Keratinocyte (primary cell): ENCODE results near the gene E4F1. TPM values are rescaled to one million over a fixed set of nuclear protein-coding genes. Genes with fewer than 3 reads are reported as not detected.

Experiments used
- DNase-seq: peaks from one replicate; pipeline ENCODE4 v3.0.0-alpha.2; 2011; ENCODE audit warnings: low read depth, missing footprints, low spot score
- FAIRE-seq: peaks from 2 replicates; lab custom pipeline; 2011; peaks lifted over from hg19 to GRCh38; lab: Jason Lieb, UNC
- H2AFZ ChIP-seq: 2 replicates; pipeline ENCODE4 v1.6.0; 2012; ENCODE audit warnings: low read length, control low read depth, inconsistent platforms; ENCODE audit not compliant: control insufficient read depth
- H3K27ac ChIP-seq: 2 replicates; pipeline ENCODE4 v1.5.1; 2011; ENCODE audit warnings: low read length; ENCODE audit not compliant: control insufficient read depth, insufficient read depth
- H3K27me3 ChIP-seq: 3 replicates; pipeline ENCODE4 v1.6.0; 2011; ENCODE audit warnings: low read length; ENCODE audit not compliant: control insufficient read depth, insufficient read depth; ENCODE audit errors: extremely low read depth
- H3K36me3 ChIP-seq, 2 experiments: 2 replicates in 1 of 2; 3 replicates in 1 of 2; pipeline ENCODE4 v1.5.1; 2011; ENCODE audit warnings: low read length in 2 of 2, mild to moderate bottlenecking in 1 of 2; ENCODE audit not compliant: control insufficient read depth in 2 of 2, insufficient read depth in 2 of 2; ENCODE audit errors: extremely low read depth in 1 of 2
- H3K4me1 ChIP-seq: 3 replicates; pipeline ENCODE4 v1.5.1; 2011; ENCODE audit warnings: low read length; ENCODE audit not compliant: control insufficient read depth, insufficient read depth; ENCODE audit errors: extremely low read depth
- H3K4me2 ChIP-seq: 3 replicates; pipeline ENCODE4 v1.6.0; 2011; ENCODE audit warnings: low read depth, low read length; ENCODE audit not compliant: control insufficient read depth, insufficient read depth; ENCODE audit errors: extremely low read depth
- H3K4me3 ChIP-seq, 3 experiments: fragments of 200-600 bp in 1 of 3; sonication (generic) in 1 of 3; 2 replicates in 2 of 3; 3 replicates in 1 of 3; pipeline ENCODE4 v1.5.1; 2011 to 2016; ENCODE audit warnings: low read length in 3 of 3, mild to moderate bottlenecking in 3 of 3, control low read depth in 2 of 3, inconsistent platforms in 1 of 3, low read depth in 1 of 3, mixed read lengths in 1 of 3, mixed run types in 1 of 3, moderate library complexity in 1 of 3; ENCODE audit not compliant: control insufficient read depth in 2 of 3, insufficient read depth in 2 of 3; ENCODE audit errors: extremely low read depth in 1 of 3
- H3K79me2 ChIP-seq: 2 replicates; pipeline ENCODE4 v1.6.0; 2012; ENCODE audit warnings: low read length; ENCODE audit not compliant: control insufficient read depth, insufficient read depth
- H3K9ac ChIP-seq: 3 replicates; pipeline ENCODE4 v1.6.0; 2011; ENCODE audit warnings: low read length; ENCODE audit not compliant: control insufficient read depth, insufficient read depth; ENCODE audit errors: extremely low read depth
- H3K9me1 ChIP-seq: 3 replicates; pipeline ENCODE4 v1.6.0; 2011; ENCODE audit warnings: low read length; ENCODE audit not compliant: control insufficient read depth, insufficient read depth; ENCODE audit errors: extremely low read depth
- H3K9me3 ChIP-seq: 2 replicates; pipeline ENCODE4 v1.5.1; 2012; ENCODE audit warnings: low read depth, low read length; ENCODE audit not compliant: control insufficient read depth
- H4K20me1 ChIP-seq: 3 replicates; pipeline ENCODE4 v1.6.0; 2011; ENCODE audit warnings: low read length; ENCODE audit not compliant: control insufficient read depth, insufficient read depth; ENCODE audit errors: extremely low read depth
- EZH2 ChIP-seq: IDR thresholded peaks from one replicate; pipeline ENCODE4 v1.6.1; 2012; ENCODE audit warnings: inconsistent platforms, mild to moderate bottlenecking, low read length, moderate library complexity
- dilution Hi-C: fragments of 300-500 bp; cut with MboI; formaldehyde crosslinking; loops from one replicate; pipeline ENCODE4 v1.7.0; 2020; ENCODE audit warnings: low sequenced_read_pairs; ENCODE audit not compliant: extremely low pct_ligation_motif_present
- polyA plus RNA-seq, 5 experiments: library from polyadenylated mRNA; depleted of rRNA in 3 of 5; stranded (reverse) in 3 of 5; stranded (forward) in 1 of 5; unstranded in 1 of 5; fragments of >200 nt; gene quantifications; 1 replicate in 1 of 5; 2 replicates in 3 of 5; 3 replicates in 1 of 5; pipeline versions ENCODE4 v1.2.1 to v1.2.3, GENCODE V29; 2011 to 2012; ENCODE audit warnings: missing spikeins in 2 of 5, low read depth in 1 of 5, low replicate concordance in 1 of 5
- TF ChIP-seq, protein P1 (sequence below), 3 experiments: IDR thresholded peaks in 1 of 3; conservative IDR thresholded peaks in 1 of 3; optimal IDR thresholded peaks in 1 of 3; 2 replicates in 2 of 3; 3 replicates in 1 of 3; pipeline versions ENCODE3 to v1.5.1; 2011; ENCODE audit warnings: low read length in 3 of 3, mild to moderate bottlenecking in 3 of 3, moderate library complexity in 2 of 3, control low read depth in 1 of 3, inconsistent platforms in 1 of 3; ENCODE audit not compliant: insufficient read depth in 2 of 3; ENCODE audit errors: extremely low read depth in 1 of 3

E4F1 gene
- polyA plus RNA-seq, 1 donor (not counting 4 experiments of a cell fraction or from before 2014, with no cell fraction given) = 10.5 TPM

DNA sequence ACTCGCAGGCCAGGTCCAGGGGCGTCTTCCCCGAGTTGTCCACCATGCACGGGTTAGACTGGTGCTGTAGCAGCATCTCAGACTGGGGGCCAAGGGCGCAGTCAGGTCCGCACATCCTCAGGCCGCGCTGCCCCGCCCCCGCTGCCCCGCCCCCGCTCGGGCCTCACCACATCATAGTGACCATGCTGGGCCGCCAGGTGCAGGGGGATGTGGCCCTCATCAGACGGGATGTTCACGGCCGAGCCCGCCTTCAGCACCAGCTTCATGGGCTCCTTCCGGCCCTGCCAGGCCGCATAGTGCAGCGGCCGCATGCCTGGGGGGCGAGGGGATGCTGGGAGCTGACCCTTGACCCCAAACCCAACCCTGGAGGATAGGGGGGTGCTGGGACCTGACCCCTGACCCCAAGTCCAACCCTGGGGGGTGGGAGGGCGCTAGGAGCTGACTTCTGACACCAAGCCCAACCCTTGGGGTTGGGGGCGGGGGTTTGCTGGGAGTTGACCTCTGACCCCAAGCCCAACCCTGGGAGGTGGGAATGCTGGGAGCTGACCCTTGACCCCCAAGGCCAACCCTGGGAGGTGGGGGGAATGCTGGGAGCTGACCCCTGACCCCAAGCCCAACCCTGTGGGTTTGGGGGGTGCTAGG lies 34.0 kb upstream of the E4F1 start:
- Histone ChIP-seq H3K9me3 (no peaks in the 10 kb centered on the region), H2AFZ (no peak overlapping the region), H3K4me2 (no peak overlapping the region), H3K36me3 (no peaks in the 10 kb centered on the region), H3K4me3 (no peak overlapping the region), H3K27me3 (peaks cover 16% of the 10 kb centered on the region), H3K9ac (no peak overlapping the region), H3K79me2 (no peaks in the 10 kb centered on the region), H3K9me1 (no peaks in the 10 kb centered on the region), H4K20me1 (no peaks in the 10 kb centered on the region), H3K4me1 (peaks cover 3% of the 10 kb centered on the region), H3K27ac (no peak overlapping the region)
- dilution Hi-C loops = no loop called here
- DNase-seq (no peak), FAIRE-seq (no peak)
- TF ChIP-seq, protein P1, sequence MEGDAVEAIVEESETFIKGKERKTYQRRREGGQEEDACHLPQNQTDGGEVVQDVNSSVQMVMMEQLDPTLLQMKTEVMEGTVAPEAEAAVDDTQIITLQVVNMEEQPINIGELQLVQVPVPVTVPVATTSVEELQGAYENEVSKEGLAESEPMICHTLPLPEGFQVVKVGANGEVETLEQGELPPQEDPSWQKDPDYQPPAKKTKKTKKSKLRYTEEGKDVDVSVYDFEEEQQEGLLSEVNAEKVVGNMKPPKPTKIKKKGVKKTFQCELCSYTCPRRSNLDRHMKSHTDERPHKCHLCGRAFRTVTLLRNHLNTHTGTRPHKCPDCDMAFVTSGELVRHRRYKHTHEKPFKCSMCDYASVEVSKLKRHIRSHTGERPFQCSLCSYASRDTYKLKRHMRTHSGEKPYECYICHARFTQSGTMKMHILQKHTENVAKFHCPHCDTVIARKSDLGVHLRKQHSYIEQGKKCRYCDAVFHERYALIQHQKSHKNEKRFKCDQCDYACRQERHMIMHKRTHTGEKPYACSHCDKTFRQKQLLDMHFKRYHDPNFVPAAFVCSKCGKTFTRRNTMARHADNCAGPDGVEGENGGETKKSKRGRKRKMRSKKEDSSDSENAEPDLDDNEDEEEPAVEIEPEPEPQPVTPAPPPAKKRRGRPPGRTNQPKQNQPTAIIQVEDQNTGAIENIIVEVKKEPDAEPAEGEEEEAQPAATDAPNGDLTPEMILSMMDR (optimal IDR thresholded peaks at IDR 0.05 in 1 of 3, IDR thresholded peaks at IDR 0.05 in 1 of 3, conservative IDR thresholded peaks at IDR 0.05 in 1 of 3; ENCODE audit: extremely low read depth in 1 of 3, insufficient read depth in 2 of 3, low read length in 3 of 3) = no peak
- TF ChIP-seq EZH2 = no peak

GRCh38 chr16:2190002-2190658 lies 33.3 kb upstream of the E4F1 start:
- peaks cover 22% of the 10 kb centered on the region for H3K27me3 ChIP-seq
- FAIRE-seq (no peak), DNase-seq (no peak)
- no peak overlapping the region for H3K27ac ChIP-seq
- TF ChIP-seq, protein P1 (optimal IDR thresholded peaks at IDR 0.05 in 1 of 3, IDR thresholded peaks at IDR 0.05 in 1 of 3, conservative IDR thresholded peaks at IDR 0.05 in 1 of 3; ENCODE audit: extremely low read depth in 1 of 3, insufficient read depth in 2 of 3, low read length in 3 of 3) = no peak
- no peak for TF ChIP-seq EZH2
- no peak overlapping the region for H3K9ac ChIP-seq
- H3K4me2 ChIP-seq = no peak overlapping the region
- no peaks in the 10 kb centered on the region for H3K79me2 ChIP-seq
- dilution Hi-C loops = no loop called here
- H3K4me1 ChIP-seq = peaks cover 9% of the 10 kb centered on the region
- no peaks in the 10 kb centered on the region for H3K9me1 ChIP-seq
- H4K20me1 ChIP-seq = no peaks in the 10 kb centered on the region
- H3K9me3 ChIP-seq = no peaks in the 10 kb centered on the region
- H3K4me3 ChIP-seq = no peak overlapping the region
- no peaks in the 10 kb centered on the region for H3K36me3 ChIP-seq
- H2AFZ ChIP-seq = no peak overlapping the region
